B cell (primary cell): ENCODE measurements around the gene RASA3. TPM values are rescaled to one million over a fixed set of nuclear protein-coding genes. Genes with fewer than 3 reads are reported as not detected.
A peak's percentile ranks its signal among the peaks of the same experiment; 100 is the strongest.

Experiments used
- ATAC-seq: fragments of 200-7000 bp; cut with Tn5 transposase; one replicate; pipeline ENCODE4 v1.10.0; 2021; ENCODE audit warnings: low read depth, mild to moderate bottlenecking, moderate number of reproducible peaks, moderate library complexity
- CTCF ChIA-PET: fragments of 350-600 bp; sonication (Branson Sonifier 250); formaldehyde crosslinking; loops from one replicate; lab custom pipeline; 2021; ENCODE audit warnings: antibody characterized with exemption, inconsistent platforms; lab: Charles Lee
- POLR2A ChIA-PET: fragments of 350-600 bp; sonication (Branson Sonifier 250); formaldehyde crosslinking; loops from one replicate; lab custom pipeline; 2021; ENCODE audit warnings: antibody characterized with exemption; lab: Charles Lee
- DNase-seq: peaks from one replicate; pipeline ENCODE4 v3.0.0; 2013
- H2AFZ ChIP-seq: 2 replicates; pipeline ENCODE4 v1.6.1; 2012; ENCODE audit warnings: mild to moderate bottlenecking, low read depth, low read length; ENCODE audit not compliant: insufficient read depth, poor library complexity, severe bottlenecking
- H3K27ac ChIP-seq, 2 donors: 1 replicate in 1 of 2; 2 replicates in 1 of 2; pipeline ENCODE4 v1.5.1; 2012 to 2013; ENCODE audit warnings: low read length in 2 of 2, mild to moderate bottlenecking in 2 of 2, moderate library complexity in 1 of 2
- H3K27me3 ChIP-seq, 4 experiments: fragments of 200-600 bp in 1 of 4; sonication (generic) in 1 of 4; replicated peaks in 1 of 4; 1 replicate in 2 of 4; 2 replicates in 2 of 4; pipeline versions ENCODE4 v1.6.1 to v1.7.0; 2013 to 2016; ENCODE audit warnings: low read length in 3 of 4, mild to moderate bottlenecking in 2 of 4, mixed read lengths in 1 of 4, moderate library complexity in 1 of 4; ENCODE audit not compliant: insufficient read depth in 4 of 4, control insufficient read depth in 3 of 4; ENCODE audit errors: control extremely low read depth in 1 of 4
- H3K36me3 ChIP-seq, 2 experiments: replicated peaks in 1 of 2; 1 replicate in 1 of 2; 2 replicates in 1 of 2; pipeline versions ENCODE4 v1.6.1 to v1.7.1; 2013; ENCODE audit warnings: low read length in 1 of 2; ENCODE audit not compliant: insufficient read depth in 2 of 2, control insufficient read depth in 1 of 2; ENCODE audit errors: control extremely low read depth in 1 of 2, extremely low read depth in 1 of 2
- H3K4me1 ChIP-seq, 2 donors: fragments of 200-600 bp in 1 of 2; sonication (generic) in 1 of 2; 1 replicate in 1 of 2; 2 replicates in 1 of 2; pipeline versions ENCODE4 v1.5.1 to v1.6.1; 2013 to 2017; ENCODE audit warnings: low read length in 2 of 2; ENCODE audit not compliant: control insufficient read depth in 2 of 2, insufficient read depth in 2 of 2
- H3K4me2 ChIP-seq: replicated peaks from 2 replicates; pipeline ENCODE3; 2012; ENCODE audit warnings: mild to moderate bottlenecking, low read depth, low read length; ENCODE audit not compliant: poor library complexity, severe bottlenecking
- H3K4me3 ChIP-seq, 5 experiments: fragments of 200-600 bp in 1 of 5; sonication (generic) in 1 of 5; 1 replicate in 3 of 5; 2 replicates in 2 of 5; pipeline versions ENCODE4 v1.5.1 to v1.7.0; 2011 to 2016; ENCODE audit warnings: low read length in 4 of 5, mild to moderate bottlenecking in 4 of 5, low read depth in 2 of 5, control low read depth in 1 of 5, moderate library complexity in 1 of 5; ENCODE audit not compliant: insufficient read depth in 1 of 5; ENCODE audit errors: control extremely low read depth in 1 of 5, extremely low read depth in 1 of 5
- H3K79me2 ChIP-seq: fragments of 200-600 bp; sonication (generic); one replicate; pipeline ENCODE4 v1.6.0; 2016; ENCODE audit warnings: low read length; ENCODE audit not compliant: control insufficient read depth, insufficient read depth
- H3K9ac ChIP-seq: fragments of 200-600 bp; sonication (generic); 2 replicates; pipeline ENCODE4 v1.6.1; 2017; ENCODE audit warnings: mild to moderate bottlenecking, low read length, moderate library complexity
- H3K9me3 ChIP-seq, 3 donors: one replicate each; pipeline versions ENCODE4 v1.6.1 to v1.7.1; 2013; ENCODE audit warnings: low read length in 2 of 3; ENCODE audit not compliant: control insufficient read depth in 2 of 3, insufficient read depth in 1 of 3; ENCODE audit errors: control extremely low read depth in 1 of 3
- H4K20me1 ChIP-seq: 2 replicates; pipeline ENCODE4 v1.6.0; 2012; ENCODE audit warnings: mild to moderate bottlenecking, low read length; ENCODE audit not compliant: insufficient read depth, control insufficient read depth, poor library complexity, severe bottlenecking
- H3K27ac Mint-ChIP-seq: one replicate; pipeline ENCODE4 v1.8.0; 2021; ENCODE audit warnings: mixed read lengths
- H3K27me3 Mint-ChIP-seq: one replicate; pipeline ENCODE4 v1.8.0; 2021; ENCODE audit warnings: mixed read lengths
- H3K4me1 Mint-ChIP-seq: one replicate; pipeline ENCODE4 v1.8.0; 2021; ENCODE audit warnings: mixed read lengths
- H3K4me3 Mint-ChIP-seq: one replicate; pipeline ENCODE4 v1.8.0; 2021; ENCODE audit warnings: mixed read lengths
- H3K9me3 Mint-ChIP-seq: one replicate; pipeline ENCODE4 v1.8.0; 2022; ENCODE audit warnings: mixed read lengths; ENCODE audit not compliant: insufficient read depth
- EZH2 ChIP-seq: IDR thresholded peaks from 2 replicates; pipeline ENCODE4 v1.6.1; 2012; ENCODE audit warnings: borderline replicate concordance, low read depth, mild to moderate bottlenecking, moderate library complexity, low read length; ENCODE audit not compliant: insufficient read depth, poor library complexity, severe bottlenecking
- WGBS: methylation state at CpG from one replicate; pipeline ENCODE4 v1.1.5; 2013; ENCODE audit warnings: missing lambda C conversion rate; ENCODE audit not compliant: insufficient coverage; 5-methylcytosine and 5-hydroxymethylcytosine counted together
- intact Hi-C: fragments of 100-400 bp; cut with micrococcal nuclease; formaldehyde crosslinking; loops from one replicate; pipeline ENCODE4 v1.10.0; 2022
- polyA plus RNA-seq: library from polyadenylated mRNA; depleted of rRNA; stranded (reverse); fragments of >200 nt; gene quantifications from 2 replicates; pipeline ENCODE4 v1.2.3, GENCODE V29; 2012
- total RNA-seq, 2 donors: library from RNA; stranded (reverse); fragments of 120-200 nt in 1 of 2; gene quantifications; 1 replicate in 1 of 2; 2 replicates in 1 of 2; pipeline versions ENCODE4 v1.2.3 to v1.2.4, GENCODE V29; 2013 to 2022
- TF ChIP-seq, protein P1 (sequence below): fragments of 200-600 bp; IDR thresholded peaks from one replicate; pipeline ENCODE4 v1.8.0; 2022; ENCODE audit warnings: antibody characterized with exemption, mild to moderate bottlenecking

Gene RASA3
- total and polyA plus RNA-seq, 2 donors (not counting 1 experiment from before 2014, with no cell fraction given): 54.2 to 87.4 TPM

- TF ChIP-seq, protein P1, sequence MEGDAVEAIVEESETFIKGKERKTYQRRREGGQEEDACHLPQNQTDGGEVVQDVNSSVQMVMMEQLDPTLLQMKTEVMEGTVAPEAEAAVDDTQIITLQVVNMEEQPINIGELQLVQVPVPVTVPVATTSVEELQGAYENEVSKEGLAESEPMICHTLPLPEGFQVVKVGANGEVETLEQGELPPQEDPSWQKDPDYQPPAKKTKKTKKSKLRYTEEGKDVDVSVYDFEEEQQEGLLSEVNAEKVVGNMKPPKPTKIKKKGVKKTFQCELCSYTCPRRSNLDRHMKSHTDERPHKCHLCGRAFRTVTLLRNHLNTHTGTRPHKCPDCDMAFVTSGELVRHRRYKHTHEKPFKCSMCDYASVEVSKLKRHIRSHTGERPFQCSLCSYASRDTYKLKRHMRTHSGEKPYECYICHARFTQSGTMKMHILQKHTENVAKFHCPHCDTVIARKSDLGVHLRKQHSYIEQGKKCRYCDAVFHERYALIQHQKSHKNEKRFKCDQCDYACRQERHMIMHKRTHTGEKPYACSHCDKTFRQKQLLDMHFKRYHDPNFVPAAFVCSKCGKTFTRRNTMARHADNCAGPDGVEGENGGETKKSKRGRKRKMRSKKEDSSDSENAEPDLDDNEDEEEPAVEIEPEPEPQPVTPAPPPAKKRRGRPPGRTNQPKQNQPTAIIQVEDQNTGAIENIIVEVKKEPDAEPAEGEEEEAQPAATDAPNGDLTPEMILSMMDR: no peak
- TF ChIP-seq EZH2: no peak
- Histone ChIP-seq H3K27me3 (no peaks in the 10 kb centered on the region), H3K9ac (no peak overlapping the region), H3K27ac (peak overlapping the region in 1 of 2 donors; percentile 23), H4K20me1 (peaks cover 64% of the 10 kb centered on the region), H3K79me2 (peaks cover 53% of the 10 kb centered on the region), H3K4me1 (peaks cover 26 to 29% of the 10 kb centered on the region in 2 donors), H3K36me3 (peaks cover 0 to 43% of the 10 kb centered on the region in 2 experiments), H3K4me2 (no peak overlapping the region), H3K4me3 (no peak overlapping the region), H2AFZ (no peak overlapping the region), H3K9me3 (peaks cover 0 to 10% (median 0%) of the 10 kb centered on the region in 3 donors)
- DNase-seq (no peak), ATAC-seq (no peak)
- no peaks in the 10 kb centered on the region for H3K27me3 Mint-ChIP-seq
- H3K4me1 Mint-ChIP-seq: peaks cover 36% of the 10 kb centered on the region
- no peaks in the 10 kb centered on the region for H3K9me3 Mint-ChIP-seq
- POLR2A ChIA-PET: no interaction called here
- WGBS: 98% methylated on average over 9 of the region's 10 CpGs
- intact Hi-C loops: no loop called here
- CTCF ChIA-PET: interaction anchor here (0.8 kb wide), 1 partner anchor 39 kb away, joined by 3 read pairs; no protein-coding TSS in a partner anchor
- peak overlapping the region; percentile 15 for H3K27ac Mint-ChIP-seq
- no peak overlapping the region for H3K4me3 Mint-ChIP-seq
Measured at GRCh38 chr13:114071410-114071809, 61.0 kb downstream of the RASA3 start.

GRCh38 chr13:114070098-114070799 lies 62.2 kb downstream of the RASA3 start:
- Mint-ChIP-seq H3K27me3 (no peaks in the 10 kb centered on the region), H3K4me3 (no peak overlapping the region), H3K9me3 (no peaks in the 10 kb centered on the region), H3K4me1 (peaks cover 45% of the 10 kb centered on the region), H3K27ac (peak overlapping the region; percentile 20)
- peaks cover 69% of the 10 kb centered on the region for H4K20me1 ChIP-seq
- peak overlapping the region in 1 of 2 donors; percentile 2 for H3K27ac ChIP-seq
- CTCF ChIA-PET: no interaction called here
- H3K4me3 ChIP-seq: no peak overlapping the region
- DNase-seq: no peak
- peaks cover 0 to 10% (median 0%) of the 10 kb centered on the region in 3 donors for H3K9me3 ChIP-seq
- POLR2A ChIA-PET: no interaction called here
- H3K36me3 ChIP-seq: peaks cover 0 to 37% of the 10 kb centered on the region in 2 experiments
- H3K4me2 ChIP-seq: no peak overlapping the region
- 98% methylated on average over 30 of the region's 40 CpGs for WGBS
- H3K27me3 ChIP-seq: no peaks in the 10 kb centered on the region
- peaks cover 38 to 41% of the 10 kb centered on the region in 2 donors for H3K4me1 ChIP-seq
- no peak overlapping the region for H3K9ac ChIP-seq
- no peak for ATAC-seq
- TF ChIP-seq, protein P1: no peak
- TF ChIP-seq EZH2: no peak
- H2AFZ ChIP-seq: no peak overlapping the region
- H3K79me2 ChIP-seq: peaks cover 57% of the 10 kb centered on the region
- intact Hi-C loops: no loop called here
